Measurements from ENCODE around the gene LOX.
A peak's percentile ranks its signal among the peaks of the same experiment; 100 is the strongest.

The LOX gene

GRCh38 chr5:122078116-122079110 is at the start of gene LOX:
LOX (minus strand) TSS chr5:122078259; CDS start chr5:122077985, 274 bp downstream.
- peaks cover 16 to 22% of the 10 kb centered on the region in 2 donors for H3K4me1 Mint-ChIP-seq
- no peaks in the 10 kb centered on the region for H3K9me3 Mint-ChIP-seq
- H3K27ac Mint-ChIP-seq: peak within 1 kb of the TSS; percentile 39
- no peak for DNase-seq
- H3K4me3 Mint-ChIP-seq: peak within 1 kb of the TSS; percentile 83
- H3K27me3 Mint-ChIP-seq: peaks cover 43 to 45% of the 10 kb centered on the region in 2 donors
- ATAC-seq (replicated peaks): peak in 1 of 2 donors; percentile 8
- peaks cover 0 to 9% of the 10 kb centered on the region in 2 donors for H3K36me3 Mint-ChIP-seq

GRCh38 chr5:122126756-122127321 is 48.8 kb upstream of the LOX start:
- ATAC-seq (replicated peaks) (no peak), DNase-seq (no peak)
- Mint-ChIP-seq H3K27ac (peak overlapping the region; percentile 34), H3K4me1 (no peaks in the 10 kb centered on the region), H3K27me3 (peaks cover 0 to 8% of the 10 kb centered on the region in 2 donors), H3K9me3 (no peaks in the 10 kb centered on the region), H3K36me3 (no peaks in the 10 kb centered on the region), H3K4me3 (no peak overlapping the region)

- Mint-ChIP-seq H3K27ac (no peak overlapping the region), H3K27me3 (peaks cover 0 to 9% of the 10 kb centered on the region in 2 donors), H3K4me1 (no peaks in the 10 kb centered on the region), H3K9me3 (no peaks in the 10 kb centered on the region), H3K4me3 (no peak overlapping the region), H3K36me3 (no peaks in the 10 kb centered on the region)
- DNase-seq (no peak), ATAC-seq (replicated peaks) (no peak)
These were observed 48.2 kb upstream of the LOX start for GRCh38 chr5:122126177-122126755.

GRCh38 chr5:122124766-122125165 is 46.7 kb upstream of the LOX start:
- Mint-ChIP-seq H3K4me1 (no peaks in the 10 kb centered on the region), H3K9me3 (no peaks in the 10 kb centered on the region), H3K4me3 (no peak overlapping the region), H3K27ac (no peak overlapping the region), H3K36me3 (no peaks in the 10 kb centered on the region), H3K27me3 (peaks cover 5 to 9% of the 10 kb centered on the region in 2 donors)
- ATAC-seq (replicated peaks) (no peak), DNase-seq (no peak)

GRCh38 chr5:122121479-122122465 is 43.7 kb upstream of the LOX start:
- H3K36me3 Mint-ChIP-seq: no peaks in the 10 kb centered on the region
- no peak overlapping the region for H3K4me3 Mint-ChIP-seq
- H3K27me3 Mint-ChIP-seq: peaks cover 5 to 9% of the 10 kb centered on the region in 2 donors
- DNase-seq: no peak
- no peak for ATAC-seq (replicated peaks)
- H3K27ac Mint-ChIP-seq: no peak overlapping the region
- H3K4me1 Mint-ChIP-seq: no peaks in the 10 kb centered on the region
- no peaks in the 10 kb centered on the region for H3K9me3 Mint-ChIP-seq

GRCh38 chr5:122120957-122121356 is 42.9 kb upstream of the LOX start:
- Mint-ChIP-seq H3K36me3 (no peaks in the 10 kb centered on the region), H3K4me3 (no peak overlapping the region), H3K27ac (no peak overlapping the region), H3K27me3 (peaks cover 5 to 9% of the 10 kb centered on the region in 2 donors), H3K4me1 (no peaks in the 10 kb centered on the region), H3K9me3 (no peaks in the 10 kb centered on the region)
- DNase-seq (no peak), ATAC-seq (replicated peaks) (no peak)

- no peaks in the 10 kb centered on the region for H3K36me3 Mint-ChIP-seq
- no peak overlapping the region for H3K4me3 Mint-ChIP-seq
- H3K4me1 Mint-ChIP-seq: no peaks in the 10 kb centered on the region
- DNase-seq: no peak
- H3K27me3 Mint-ChIP-seq: peaks cover 5 to 9% of the 10 kb centered on the region in 2 donors
- no peaks in the 10 kb centered on the region for H3K9me3 Mint-ChIP-seq
- no peak for ATAC-seq (replicated peaks)
- no peak overlapping the region for H3K27ac Mint-ChIP-seq
These were observed 42.4 kb upstream of the LOX start for GRCh38 chr5:122120493-122120892.

GRCh38 chr5:122119205-122119604 is 41.1 kb upstream of the LOX start:
- no peak overlapping the region for H3K27ac Mint-ChIP-seq
- ATAC-seq (replicated peaks) (no peak), DNase-seq (no peak)
- H3K4me3 Mint-ChIP-seq: no peak overlapping the region
- no peaks in the 10 kb centered on the region for H3K4me1 Mint-ChIP-seq
- no peaks in the 10 kb centered on the region for H3K9me3 Mint-ChIP-seq
- H3K27me3 Mint-ChIP-seq: peaks cover 5 to 9% of the 10 kb centered on the region in 2 donors
- H3K36me3 Mint-ChIP-seq: no peaks in the 10 kb centered on the region

- ATAC-seq (replicated peaks): no peak
- no peaks in the 10 kb centered on the region for H3K9me3 Mint-ChIP-seq
- H3K4me1 Mint-ChIP-seq: no peaks in the 10 kb centered on the region
- H3K36me3 Mint-ChIP-seq: no peaks in the 10 kb centered on the region
- peaks cover 5 to 9% of the 10 kb centered on the region in 2 donors for H3K27me3 Mint-ChIP-seq
- H3K4me3 Mint-ChIP-seq: no peak overlapping the region
- no peak for DNase-seq
- no peak overlapping the region for H3K27ac Mint-ChIP-seq
These were observed 40.4 kb upstream of the LOX start for GRCh38 chr5:122118356-122118948.

GRCh38 chr5:122114501-122114900 is 36.4 kb upstream of the LOX start:
- no peaks in the 10 kb centered on the region for H3K36me3 Mint-ChIP-seq
- no peak for ATAC-seq (replicated peaks)
- H3K27me3 Mint-ChIP-seq: no peaks in the 10 kb centered on the region
- H3K4me3 Mint-ChIP-seq: no peak overlapping the region
- no peaks in the 10 kb centered on the region for H3K9me3 Mint-ChIP-seq
- DNase-seq: no peak
- no peak overlapping the region for H3K27ac Mint-ChIP-seq
- H3K4me1 Mint-ChIP-seq: no peaks in the 10 kb centered on the region

- Mint-ChIP-seq H3K27me3 (peaks cover 1 to 4% of the 10 kb centered on the region in 2 donors), H3K27ac (no peak overlapping the region), H3K36me3 (no peaks in the 10 kb centered on the region), H3K4me1 (no peaks in the 10 kb centered on the region), H3K4me3 (no peak overlapping the region), H3K9me3 (no peaks in the 10 kb centered on the region)
- ATAC-seq (replicated peaks) (no peak), DNase-seq (no peak)
These were observed 34.9 kb upstream of the LOX start for GRCh38 chr5:122112733-122113558.

- Mint-ChIP-seq H3K27ac (no peak overlapping the region), H3K4me3 (no peak overlapping the region), H3K27me3 (peaks cover 8 to 10% of the 10 kb centered on the region in 2 donors), H3K36me3 (no peaks in the 10 kb centered on the region), H3K4me1 (no peaks in the 10 kb centered on the region), H3K9me3 (no peaks in the 10 kb centered on the region)
- no peak for DNase-seq
- no peak for ATAC-seq (replicated peaks)
These were observed 34.0 kb upstream of the LOX start for GRCh38 chr5:122112063-122112462.

- H3K27me3 Mint-ChIP-seq: peaks cover 8 to 10% of the 10 kb centered on the region in 2 donors
- H3K4me3 Mint-ChIP-seq: no peak overlapping the region
- no peaks in the 10 kb centered on the region for H3K36me3 Mint-ChIP-seq
- no peak overlapping the region for H3K27ac Mint-ChIP-seq
- no peaks in the 10 kb centered on the region for H3K4me1 Mint-ChIP-seq
- ATAC-seq (replicated peaks) (no peak), DNase-seq (no peak)
- H3K9me3 Mint-ChIP-seq: no peaks in the 10 kb centered on the region
These were observed 33.4 kb upstream of the LOX start for GRCh38 chr5:122111460-122111859.
